DMS53 (cell line): ENCODE measurements around the gene ZNF766.
"Not testable (repeated sequence)": the region's sequence is repeated elsewhere in the genome, so short reads cannot be mapped to it uniquely, and the experiment has no call there.

Experiments used
- DNase-seq: peaks from one replicate; lab custom pipeline; 2025; lab: John Stamatoyannopoulos, UW

ZNF766 gene

DNA sequence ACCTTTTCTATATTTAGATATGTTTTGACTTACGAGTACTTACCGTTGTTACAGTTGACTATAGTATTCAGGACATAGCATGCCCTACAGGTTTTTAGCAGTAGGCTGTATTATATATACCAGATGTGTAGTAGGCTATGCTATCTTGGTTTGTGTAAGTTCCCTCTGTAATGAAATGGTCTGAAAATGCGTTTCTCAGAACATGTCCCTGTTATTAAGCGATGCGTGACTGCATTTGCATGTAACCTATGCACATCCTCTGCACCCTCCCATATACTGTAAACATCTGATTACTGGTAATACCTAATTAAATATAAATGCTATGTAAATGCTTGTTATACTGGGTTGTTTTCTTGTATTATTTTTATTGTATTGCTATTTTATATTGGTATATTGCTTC lies 6.6 kb downstream of the ZNF766 start:
- no peak for DNase-seq

- no peak for DNase-seq
Measured at GRCh38 chr19:52277471-52277870, 8.1 kb downstream of the ZNF766 start.

- DNase-seq = no peak
Measured at GRCh38 chr19:52286256-52286655, 16.9 kb downstream of the ZNF766 start.

GRCh38 chr19:52291781-52292180 lies 22.4 kb downstream of the ZNF766 start:
- DNase-seq = no peak

DNA sequence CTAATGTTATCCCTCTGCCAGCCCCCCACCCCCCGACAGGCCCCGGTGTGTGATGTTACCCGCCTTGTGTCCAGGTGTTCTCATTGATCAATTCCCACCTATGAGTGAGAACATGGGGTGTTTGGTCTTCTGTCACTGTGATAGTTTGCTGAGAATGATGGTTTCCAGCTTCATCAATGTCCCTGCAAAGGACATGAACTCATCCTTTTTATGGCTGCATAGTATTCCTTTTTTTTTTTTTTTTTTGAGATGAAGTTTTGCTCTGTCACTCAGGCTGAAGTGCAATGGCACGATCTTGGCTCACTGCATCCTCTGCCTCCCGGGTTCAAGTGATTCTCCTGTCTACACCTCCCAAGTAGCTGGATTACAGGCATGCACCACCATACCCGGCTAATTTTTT lies 23.6 kb downstream of the ZNF766 start:
- not testable (repeated sequence) for DNase-seq

GRCh38 chr19:52296400-52296772 lies 27.0 kb downstream of the ZNF766 start:
- DNase-seq = no peak

DNA sequence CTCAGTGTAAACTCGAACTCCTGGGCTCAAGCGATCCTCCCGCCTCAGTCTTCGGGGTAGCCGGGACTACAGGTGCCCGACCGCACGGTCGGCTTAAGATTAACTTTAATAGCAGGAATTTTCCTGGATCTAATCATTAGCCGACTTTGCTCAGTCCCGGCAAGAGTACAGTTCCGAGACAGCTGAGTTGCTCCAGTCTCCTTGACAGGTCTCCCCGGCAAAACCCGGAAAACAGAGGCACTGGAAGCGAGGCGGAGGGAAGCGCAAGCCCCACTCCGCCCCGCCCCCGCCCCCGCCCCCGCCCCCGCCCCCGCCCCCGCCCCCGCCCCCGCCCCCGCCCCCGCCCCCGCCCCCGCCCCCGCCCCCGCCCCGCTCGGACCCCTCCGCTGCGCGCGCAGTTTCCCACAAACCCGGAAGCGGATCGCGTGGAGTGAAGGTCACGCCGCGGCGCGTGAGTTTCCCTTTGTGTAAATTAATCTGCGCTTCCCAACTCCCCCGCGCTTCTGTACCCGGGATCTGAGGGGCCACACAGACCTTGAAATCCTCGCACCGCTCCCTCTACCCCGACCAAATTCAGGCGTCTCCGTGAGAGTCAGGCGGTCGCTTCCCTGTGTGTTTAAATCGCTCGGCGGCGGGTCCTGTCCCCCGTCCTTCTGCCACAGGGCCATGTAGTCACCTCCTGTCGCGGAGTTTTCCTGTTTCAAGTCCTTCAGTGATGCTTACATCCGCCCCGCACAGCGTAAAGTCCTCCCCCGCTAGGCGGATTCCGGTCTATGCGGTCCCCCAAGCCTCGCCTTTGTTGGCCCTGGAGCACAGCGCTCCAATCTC lies 27.6 kb downstream of the ZNF766 start, which contains the start of gene ZNF480:
TSS of gene ZNF480 (plus strand) at position 397 of the 828 bp plus-strand sequence. CDS start 3,244 bp downstream, outside the sequence.
- DNase-seq = peak; percentile 92

DNA sequence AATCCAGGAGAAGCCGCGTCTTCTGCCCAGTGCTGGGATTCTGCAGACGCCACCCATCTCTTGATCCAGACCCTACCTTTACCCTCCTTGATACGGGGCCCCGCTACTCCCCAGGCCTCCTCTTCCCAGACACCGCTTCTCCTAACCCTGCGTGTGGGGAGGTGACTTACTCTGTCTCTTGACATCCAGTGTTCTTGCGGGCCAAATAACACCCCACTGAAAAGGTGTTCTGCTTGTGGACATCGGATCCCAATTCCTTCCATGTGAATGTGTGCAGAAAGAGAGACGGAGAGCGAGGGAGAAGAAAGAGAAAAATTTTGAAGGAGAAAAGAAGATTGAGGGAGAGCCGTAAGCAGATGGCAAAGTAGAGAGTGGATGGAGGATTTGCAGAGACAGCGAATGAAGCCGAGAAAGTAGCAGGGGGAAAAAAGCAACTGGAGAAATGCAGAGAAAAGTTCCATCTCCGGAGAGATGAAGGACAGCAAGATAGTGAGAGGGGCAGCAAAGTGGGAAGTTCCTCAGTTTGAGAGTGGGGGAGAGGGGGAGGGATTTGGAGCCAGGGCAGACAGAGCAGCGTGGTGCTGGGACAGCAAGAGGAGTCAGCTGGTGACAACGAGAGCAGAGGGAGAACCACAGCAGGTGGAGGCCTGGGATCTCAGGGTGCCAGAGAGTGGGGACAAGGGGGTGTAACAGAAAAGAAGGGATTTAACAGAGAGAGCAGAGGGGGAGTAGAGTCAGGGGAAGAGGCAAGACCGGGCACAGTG lies 28.4 kb downstream of the ZNF766 start:
- DNase-seq = no peak

- DNase-seq = peak; percentile 35
Measured at GRCh38 chr19:52307275-52307674, 37.9 kb downstream of the ZNF766 start.

DNA sequence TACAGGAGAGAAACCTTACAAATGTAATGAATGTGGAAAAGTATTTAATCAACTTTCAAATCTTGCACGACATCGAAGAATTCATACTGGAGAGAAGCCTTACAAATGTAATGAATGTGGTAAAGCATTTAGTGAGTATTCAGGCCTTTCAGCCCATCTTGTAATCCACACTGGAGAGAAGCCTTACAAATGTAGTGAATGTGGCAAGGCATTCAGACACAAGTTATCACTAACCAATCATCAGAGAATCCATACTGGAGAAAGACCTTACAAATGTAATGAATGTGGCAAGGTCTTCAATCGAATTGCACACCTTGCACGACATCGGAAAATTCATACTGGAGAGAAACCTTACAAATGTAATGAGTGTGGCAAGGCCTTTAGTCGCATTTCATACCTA lies 53.0 kb downstream of the ZNF766 start:
- no peak for DNase-seq

GRCh38 chr19:52331757-52332156 lies 62.4 kb downstream of the ZNF766 start:
- DNase-seq = peak; percentile 12

- DNase-seq = no peak
Measured at GRCh38 chr19:52335768-52336116, 66.4 kb downstream of the ZNF766 start.

DNA sequence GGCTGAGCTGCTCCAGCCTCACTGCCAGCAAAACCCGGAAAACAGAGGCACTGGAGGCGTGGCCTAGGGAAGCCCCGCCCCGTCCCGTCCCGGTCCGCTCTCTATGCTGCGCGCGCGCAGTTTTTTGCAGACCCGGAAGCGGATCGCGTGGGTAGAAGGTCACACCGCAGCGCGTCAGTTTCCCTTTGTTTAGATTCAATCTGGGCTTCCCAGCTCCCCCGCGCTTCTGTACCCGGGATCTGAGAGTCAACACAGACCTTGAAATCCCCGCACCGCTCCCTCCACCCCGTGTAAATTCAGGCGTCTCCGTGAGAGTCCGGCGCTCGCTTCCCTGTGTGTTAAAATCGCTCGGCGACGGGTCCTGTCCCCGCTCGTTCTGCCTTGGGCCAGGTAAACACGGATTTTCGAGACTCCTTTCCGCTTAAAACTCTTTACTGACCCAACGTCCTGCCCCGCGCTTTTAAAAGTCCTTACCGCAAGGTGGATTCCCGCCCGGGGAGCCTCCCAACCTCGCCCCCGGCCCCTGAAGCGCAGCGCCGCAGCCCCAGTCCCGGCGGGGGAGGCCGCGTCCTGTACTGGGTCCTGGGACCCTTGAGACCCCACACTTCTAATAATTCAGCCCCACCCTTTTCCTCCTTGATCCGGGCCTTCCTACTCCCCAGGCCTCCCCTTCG lies 66.9 kb downstream of the ZNF766 start, which contains the start of gene ZNF610:
TSS of gene ZNF610 (plus strand) at position 127 of the 674 bp plus-strand sequence. CDS start 12,930 bp downstream, outside the sequence.
- DNase-seq = peak; percentile 94

- peak; percentile 41 for DNase-seq
Measured at GRCh38 chr19:52336791-52337381, 67.5 kb downstream of the ZNF766 start.

GRCh38 chr19:52339022-52339421 lies 69.6 kb downstream of the ZNF766 start:
- not testable (repeated sequence) for DNase-seq

DNA sequence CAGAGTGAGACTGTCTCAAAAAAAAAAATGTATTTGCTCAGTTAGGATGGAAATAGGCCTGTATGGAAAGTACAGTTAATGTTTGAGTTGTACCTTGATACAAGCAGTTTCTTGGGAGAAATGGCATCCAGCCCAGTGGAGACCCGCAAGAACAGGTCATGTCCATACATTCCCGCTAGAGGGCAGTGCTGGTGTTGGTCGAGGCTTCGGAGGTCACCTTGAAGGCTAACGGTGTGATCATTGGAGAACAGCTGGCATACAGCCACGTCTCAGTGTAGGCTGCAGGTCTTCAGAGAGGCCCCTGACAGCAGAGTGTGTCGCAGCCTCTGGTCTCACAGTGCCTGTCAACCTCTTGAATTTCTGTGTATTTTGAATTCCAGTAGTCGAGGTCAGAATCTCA lies 74.2 kb downstream of the ZNF766 start:
- DNase-seq = peak; percentile 80

DNA sequence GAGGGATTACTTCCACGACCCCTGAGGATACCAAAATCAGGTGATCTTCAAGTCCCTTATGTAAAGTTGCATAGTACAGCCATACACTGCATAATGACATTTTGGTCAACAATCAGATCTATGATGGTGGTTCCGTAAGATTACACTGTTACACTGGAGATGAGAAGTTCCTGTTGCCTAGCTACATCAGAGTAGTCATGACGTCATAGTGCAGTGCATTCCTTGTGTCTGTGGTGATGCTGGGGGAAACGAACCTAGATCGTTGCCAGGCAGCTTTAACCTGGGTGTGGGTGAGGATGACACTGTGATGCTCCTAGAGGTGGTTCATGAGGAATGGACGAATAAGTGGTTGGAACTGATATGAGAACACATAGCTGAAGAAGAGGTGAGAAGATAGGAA lies 75.8 kb downstream of the ZNF766 start:
- DNase-seq = peak; percentile 34
